Heart right ventricle (tissue), 16 donors: ENCODE results near the gene TRAPPC2. TPM values are rescaled to one million over a fixed set of nuclear protein-coding genes. Genes with fewer than 3 reads are reported as not detected.

ENCODE experiments used
- ATAC-seq, 8 donors: fragments of 200-7000 bp; cut with Tn5 transposase; one replicate each; pipeline ENCODE4 v1.9.1; 2020; ENCODE audit warnings: mild to moderate bottlenecking in 8 of 8, moderate library complexity in 8 of 8, moderate number of reproducible peaks in 1 of 8
- DNase-seq, 2 donors: peaks; one replicate each; pipeline ENCODE4 v3.0.0-alpha.2; 2020
- H3K27ac ChIP-seq, 10 donors: fragments of 200-600 bp; sonication (generic) in 2 of 10; one replicate each; pipeline versions ENCODE4 v1.5.0 to v1.8.0; 2020 to 2022; ENCODE audit warnings: mild to moderate bottlenecking in 3 of 10
- H3K27me3 ChIP-seq, 7 donors: fragments of 200-600 bp; one replicate each; pipeline ENCODE4 v1.8.0; 2021 to 2022; ENCODE audit warnings: mild to moderate bottlenecking in 2 of 7
- H3K36me3 ChIP-seq, 9 donors: fragments of 200-600 bp; sonication (generic) in 1 of 9; one replicate each; pipeline versions ENCODE4 v1.5.0 to v1.8.0; 2020 to 2022; ENCODE audit warnings: mild to moderate bottlenecking in 2 of 9
- H3K4me1 ChIP-seq, 9 donors: fragments of 200-600 bp; sonication (generic) in 1 of 9; one replicate each; pipeline versions ENCODE4 v1.5.0 to v1.8.0; 2020 to 2022; ENCODE audit warnings: mild to moderate bottlenecking in 4 of 9
- H3K4me3 ChIP-seq, 10 donors: fragments of 200-600 bp; sonication (generic) in 2 of 10; one replicate each; pipeline versions ENCODE4 v1.5.0 to v1.8.0; 2020 to 2022; ENCODE audit warnings: mild to moderate bottlenecking in 7 of 10, moderate library complexity in 2 of 10
- H3K9me3 ChIP-seq, 11 donors: fragments of 200-600 bp in 10 of 11; sonication (generic) in 2 of 11; one replicate each; pipeline versions ENCODE4 v1.5.0 to v1.8.0; 2013 to 2022; ENCODE audit warnings: mild to moderate bottlenecking in 2 of 11, control low read depth in 1 of 11, moderate library complexity in 1 of 11
- CTCF ChIP-seq, 9 donors: fragments of 200-600 bp; sonication (generic) in 2 of 9; IDR thresholded peaks; one replicate each; pipeline versions ENCODE4 v1.5.0 to v1.8.0; 2021 to 2022; ENCODE audit warnings: antibody characterized with exemption in 9 of 9, mild to moderate bottlenecking in 5 of 9, moderate library complexity in 1 of 9
- WGBS, 2 donors: extraction: QIAGEN DNeasy Blood & Tissue Kit; methylation state at CpG; one replicate each; pipeline ENCODE4 v1.1.7; 2013; ENCODE audit warnings: inconsistent platforms in 1 of 2; 5-methylcytosine and 5-hydroxymethylcytosine counted together
- intact Hi-C, 10 donors: fragments of 100-400 bp; cut with DNase I; formaldehyde crosslinking; loops; one replicate each; pipeline versions ENCODE4 v1.11.1 to v1.14.2; 2022
- polyA plus RNA-seq, 2 donors: library from polyadenylated mRNA; stranded (reverse); fragments of 200-250 nt; gene quantifications; one replicate each; pipeline ENCODE4 v1.2.3, GENCODE V29; 2013
- total RNA-seq, 10 donors: library from RNA; stranded (reverse); fragmentation: NEBNext Ultra II Directional in 3 of 10; extraction: Animal tissue kit (Norgen Biotek cat#: 25700) in 3 of 10; gene quantifications; one replicate each; pipeline versions ENCODE4 v1.2.1 to v1.2.4, GENCODE V29; 2021 to 2023
- donor health status: Arrhythmogenic right ventricular cardiomyopathy.
- donor health status: ischemic (EF 13 %, LVEDD 7.1; RV severe dilation, severe dysfunction).
- donor health status: healthy with polysubstance abuse.
- donor health status: DM: no; HTN: yes; CAD: no.
- donor health status: DM: no; HTN: no; CAD: no.
- donor health status: ischemic (EF 25% LVEDD 6.9; RV normal size, moderate dysfunction).
- donor health status: ischemic (EF 25% LVEDD 5.7; RV mildly dilated, moderate dysfunction).
- donor health status: healthy.
- donor health status: DM: yes; HTN: yes; CAD: no.
- donor health status: Ischemic cardiomyopathy.
- donor health status: ischemic (EF 35%, LVEDD 5.7; RV mildly dilated, moderate dysfunction).
- donor health status: nonischemic (EF 11% LVEDD 7.7; RV severe dilation, severe dysfunction).
- donor health status: DM: yes; HTN: yes; CAD: no.
- donor health status: PGD.
- donor health status: ischemic (EF 29% LVEDD 5.4; RV normal size, mild dysfunction).
- donor health status: nonischemic (EF 23%, LVEDD 6.1; RV moderate dilation, normal function).

Gene TRAPPC2
- total and polyA plus RNA-seq, 12 donors: 3.8 to 9.3 (median 6.0) TPM

GRCh38 chrX:13750204-13750603, 15.8 kb upstream of the TRAPPC2 start:
- no peak for DNase-seq
- Histone ChIP-seq H3K27me3 (peaks cover 0 to 2% (median 0%) of the 10 kb centered on the region in 7 donors), H3K36me3 (peaks cover 0 to 82% (median 0%) of the 10 kb centered on the region in 9 donors), H3K27ac (no peak overlapping the region), H3K9me3 (no peaks in the 10 kb centered on the region), H3K4me3 (no peak overlapping the region), H3K4me1 (peaks cover 0 to 5% (median 0%) of the 10 kb centered on the region in 9 donors)
- TF ChIP-seq CTCF (IDR thresholded peaks at IDR 0.05): peak; percentile 18 to 61 (median 53)
- intact Hi-C loops: loop anchor here in 5 of 10 donors (1.0 to 10.0 kb wide), 5 partner anchors 245 to 285 kb away; no protein-coding TSS in a partner anchor
- no peak for ATAC-seq

GRCh38 chrX:13748486-13748885, 14.1 kb upstream of the TRAPPC2 start:
- peaks cover 0 to 78% (median 0%) of the 10 kb centered on the region in 9 donors for H3K36me3 ChIP-seq
- no peak for ATAC-seq

GRCh38 chrX:13747836-13748235, 13.4 kb upstream of the TRAPPC2 start:
- TF ChIP-seq CTCF (IDR thresholded peaks at IDR 0.05): peak in 7 of 9 donors; percentile 32 to 56 (median 48)
- H3K27me3 ChIP-seq: peaks cover 0 to 3% (median 0%) of the 10 kb centered on the region in 7 donors
- DNase-seq (peak in 1 of 2 donors; percentile 18), ATAC-seq (peak in 4 of 8 donors; percentile 27 to 50 (median 38))
- H3K4me1 ChIP-seq: no peaks in the 10 kb centered on the region
- peaks cover 0 to 71% (median 0%) of the 10 kb centered on the region in 9 donors for H3K36me3 ChIP-seq
- intact Hi-C loops: loop anchor here in 7 of 10 donors (2.0 to 10.0 kb wide), 6 partner anchors 83 to 1166 kb away; partner anchors contain the start of gene GEMIN8 (in 1 of the 7)
- no peak overlapping the region for H3K27ac ChIP-seq
- H3K9me3 ChIP-seq: no peaks in the 10 kb centered on the region
- WGBS, 2 donors: 5 to 40% methylated on average over 2 of the region's 2 CpGs
- H3K4me3 ChIP-seq: no peak overlapping the region

More at GRCh38 chrX:13748486-13748885, 14.1 kb upstream of the TRAPPC2 start:
- Histone ChIP-seq H3K9me3 (no peaks in the 10 kb centered on the region), H3K27ac (no peak overlapping the region), H3K4me1 (no peaks in the 10 kb centered on the region), H3K27me3 (peaks cover 0 to 3% (median 0%) of the 10 kb centered on the region in 7 donors), H3K4me3 (no peak overlapping the region)
- intact Hi-C loops: loop anchor here in 6 of 10 donors (5.0 to 10.0 kb wide), 5 partner anchors 84 to 1166 kb away; partner anchors contain the start of gene GEMIN8 (in 1 of the 6)
- no peak for DNase-seq
- no peak for TF ChIP-seq CTCF (IDR thresholded peaks at IDR 0.05)
- WGBS, 2 donors: 95 to 97% methylated on average over 3 of the region's 3 CpGs

GRCh38 chrX:13742397-13743176, 8.2 kb upstream of the TRAPPC2 start:
- DNase-seq: no peak
- H3K4me1 ChIP-seq: no peaks in the 10 kb centered on the region
- intact Hi-C loops: loop anchor here in 6 of 10 donors (5.0 to 10.0 kb wide), 4 partner anchors 78 to 755 kb away; no protein-coding TSS in a partner anchor
- WGBS, 2 donors: 82 to 85% methylated on average over 13 of the region's 13 CpGs
- H3K9me3 ChIP-seq: no peaks in the 10 kb centered on the region
- no peak for TF ChIP-seq CTCF (IDR thresholded peaks at IDR 0.05)
- no peak for ATAC-seq
- peak overlapping the region in 1 of 10 donors; percentile 61 for H3K27ac ChIP-seq
- no peak overlapping the region for H3K4me3 ChIP-seq
- H3K27me3 ChIP-seq: peaks cover 0 to 3% (median 0%) of the 10 kb centered on the region in 7 donors
- peaks cover 0 to 71% (median 0%) of the 10 kb centered on the region in 9 donors for H3K36me3 ChIP-seq
